Measurements from ENCODE around the gene C10orf90.

Gene C10orf90

DNA sequence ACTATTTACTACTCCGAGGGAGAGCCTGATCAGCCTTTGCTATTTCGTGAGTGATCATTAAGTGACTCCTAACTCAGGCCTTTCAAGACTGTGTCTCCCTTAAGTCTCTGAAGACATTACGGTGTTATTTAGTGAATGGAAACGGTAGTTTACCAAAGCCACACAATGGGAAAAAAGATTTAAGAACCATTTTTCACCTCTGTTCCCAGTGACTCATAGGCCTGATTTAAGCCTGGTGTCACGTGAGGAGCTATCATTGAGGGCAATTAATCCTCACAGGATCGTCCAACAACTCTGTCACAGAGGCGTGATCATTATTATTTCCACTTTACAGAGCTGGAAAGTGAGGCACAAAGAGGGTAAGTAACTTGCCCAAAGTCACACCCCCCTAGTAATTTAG, 20.3 kb downstream of the C10orf90 start:
- TF ChIP-seq, protein P1, sequence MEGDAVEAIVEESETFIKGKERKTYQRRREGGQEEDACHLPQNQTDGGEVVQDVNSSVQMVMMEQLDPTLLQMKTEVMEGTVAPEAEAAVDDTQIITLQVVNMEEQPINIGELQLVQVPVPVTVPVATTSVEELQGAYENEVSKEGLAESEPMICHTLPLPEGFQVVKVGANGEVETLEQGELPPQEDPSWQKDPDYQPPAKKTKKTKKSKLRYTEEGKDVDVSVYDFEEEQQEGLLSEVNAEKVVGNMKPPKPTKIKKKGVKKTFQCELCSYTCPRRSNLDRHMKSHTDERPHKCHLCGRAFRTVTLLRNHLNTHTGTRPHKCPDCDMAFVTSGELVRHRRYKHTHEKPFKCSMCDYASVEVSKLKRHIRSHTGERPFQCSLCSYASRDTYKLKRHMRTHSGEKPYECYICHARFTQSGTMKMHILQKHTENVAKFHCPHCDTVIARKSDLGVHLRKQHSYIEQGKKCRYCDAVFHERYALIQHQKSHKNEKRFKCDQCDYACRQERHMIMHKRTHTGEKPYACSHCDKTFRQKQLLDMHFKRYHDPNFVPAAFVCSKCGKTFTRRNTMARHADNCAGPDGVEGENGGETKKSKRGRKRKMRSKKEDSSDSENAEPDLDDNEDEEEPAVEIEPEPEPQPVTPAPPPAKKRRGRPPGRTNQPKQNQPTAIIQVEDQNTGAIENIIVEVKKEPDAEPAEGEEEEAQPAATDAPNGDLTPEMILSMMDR (IDR thresholded peaks at IDR 0.05; ENCODE audit: borderline replicate concordance, control extremely low read depth, extremely low read depth, insufficient read depth, missing control alignments), result no peak
- in situ Hi-C loops (cut with MboI; ENCODE audit: low sequenced_read_pairs, unreplicated experiment), result no loop called here

DNA sequence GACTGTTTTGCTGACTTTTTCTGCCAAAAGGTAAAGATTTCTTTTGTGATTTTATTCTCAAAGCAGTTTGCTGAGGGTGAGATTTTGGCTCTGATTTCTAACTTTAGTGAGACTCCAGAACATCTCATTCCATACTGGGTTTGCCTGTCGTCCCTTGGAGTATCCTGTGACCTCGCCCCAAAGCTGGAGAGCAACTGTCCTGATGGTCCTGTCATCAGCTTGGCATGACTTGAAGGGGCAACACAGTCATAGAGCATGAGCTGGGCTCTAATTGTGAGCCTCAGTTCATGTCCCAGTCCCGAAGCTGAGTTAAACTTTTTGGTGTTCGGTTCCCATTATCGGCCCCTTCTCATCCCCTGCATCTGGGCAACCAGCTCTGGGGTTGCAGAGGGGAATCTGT, 23.4 kb downstream of the C10orf90 start:
- TF ChIP-seq, protein P1 (IDR thresholded peaks at IDR 0.05; ENCODE audit: borderline replicate concordance, control extremely low read depth, extremely low read depth, insufficient read depth, missing control alignments), result no peak
- in situ Hi-C loops (cut with MboI; ENCODE audit: low sequenced_read_pairs, unreplicated experiment), result no loop called here
- no peak for DNase-seq (ENCODE audit: low spot score)

More for the DNA sequence above, 20.3 kb downstream of the C10orf90 start:
- no peak for DNase-seq (ENCODE audit: low spot score)

DNA sequence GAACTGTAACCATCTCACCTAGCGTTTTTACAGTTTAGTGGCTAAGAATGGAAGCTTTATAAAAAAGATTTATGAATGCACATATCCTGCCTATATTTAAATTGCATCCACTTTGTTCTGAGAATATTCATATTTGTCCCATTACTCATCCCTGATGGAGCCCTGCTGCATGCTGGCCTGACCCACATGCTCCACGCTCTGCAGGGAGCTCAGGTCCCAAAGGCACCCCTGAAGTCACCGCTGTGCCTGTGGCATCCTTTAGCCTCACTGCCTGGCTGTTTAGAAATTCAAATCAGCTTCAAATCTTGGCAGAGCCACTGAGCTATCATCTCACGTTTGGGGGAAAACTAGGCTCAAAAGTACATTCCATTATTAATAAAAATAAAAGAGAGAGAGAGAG, 24.4 kb downstream of the C10orf90 start:
- no peak for DNase-seq (ENCODE audit: low spot score)
- TF ChIP-seq, protein P1 (IDR thresholded peaks at IDR 0.05; ENCODE audit: borderline replicate concordance, control extremely low read depth, extremely low read depth, insufficient read depth, missing control alignments), result no peak
- in situ Hi-C loops (cut with MboI; ENCODE audit: low sequenced_read_pairs, unreplicated experiment), result no loop called here

DNA sequence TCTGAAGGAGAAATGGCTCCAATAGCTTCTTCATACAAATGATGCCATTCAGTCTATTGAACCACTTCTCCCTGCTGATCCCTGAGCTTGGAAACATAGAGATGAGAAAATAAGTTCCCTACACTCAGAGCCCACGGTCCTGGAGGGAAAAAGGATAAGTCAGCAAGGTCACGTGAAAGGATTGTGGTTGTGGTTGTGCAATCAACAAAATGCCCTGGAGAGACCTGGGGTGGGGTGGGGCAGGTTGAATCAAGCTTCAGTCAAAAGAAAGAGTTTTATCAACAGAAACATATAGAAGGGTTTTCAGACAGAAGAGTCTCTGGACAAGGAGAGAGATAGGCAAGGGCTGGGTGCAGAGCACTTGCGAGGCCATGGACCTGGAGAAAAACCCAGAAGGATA, 30.1 kb downstream of the C10orf90 start:
- in situ Hi-C loops (cut with MboI; ENCODE audit: low sequenced_read_pairs, unreplicated experiment), result no loop called here
- DNase-seq (ENCODE audit: low spot score), result no peak
- TF ChIP-seq, protein P1 (IDR thresholded peaks at IDR 0.05; ENCODE audit: borderline replicate concordance, control extremely low read depth, extremely low read depth, insufficient read depth, missing control alignments), result no peak

DNA sequence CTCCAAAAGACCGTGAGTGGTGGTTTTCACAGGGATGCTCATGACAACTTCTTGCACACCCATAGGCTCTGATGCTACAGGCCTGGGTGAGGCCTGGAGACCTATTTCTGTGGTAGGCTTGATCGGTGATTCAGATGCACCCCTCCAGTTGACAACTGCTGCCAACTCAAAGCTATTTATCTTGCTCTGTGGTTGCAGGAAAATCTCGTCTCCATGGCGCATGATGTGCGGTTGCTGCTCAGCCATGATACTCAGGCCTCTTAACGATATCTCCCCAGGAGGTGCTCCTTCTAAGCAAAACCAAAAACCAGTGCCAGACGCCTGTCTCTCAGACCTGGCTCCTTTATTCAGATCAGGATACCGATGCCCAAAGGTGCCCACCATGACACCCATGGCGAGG, 31.4 kb downstream of the C10orf90 start:
- in situ Hi-C loops (cut with MboI; ENCODE audit: low sequenced_read_pairs, unreplicated experiment), result no loop called here
- TF ChIP-seq, protein P1 (IDR thresholded peaks at IDR 0.05; ENCODE audit: borderline replicate concordance, control extremely low read depth, extremely low read depth, insufficient read depth, missing control alignments), result no peak
- no peak for DNase-seq (ENCODE audit: low spot score)

DNA sequence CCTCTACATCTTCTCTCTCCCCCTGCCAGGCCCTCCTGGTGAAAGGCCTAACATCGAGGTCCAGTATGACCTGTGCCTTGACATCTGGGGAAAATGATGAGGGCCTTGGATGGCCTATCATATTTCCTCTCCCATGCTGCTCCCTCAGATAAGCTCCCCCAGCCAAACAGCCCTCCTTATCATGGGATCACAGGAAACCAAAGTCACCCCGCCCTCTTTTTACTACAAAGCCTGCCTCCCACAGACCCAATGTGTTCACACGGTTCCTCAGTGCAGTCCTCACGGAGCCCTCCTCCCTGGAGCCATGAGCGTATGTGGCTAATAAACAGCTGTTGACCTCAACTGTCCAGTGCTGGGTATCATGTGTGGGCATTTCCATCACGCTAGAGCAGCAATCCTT, 32.0 kb downstream of the C10orf90 start:
- TF ChIP-seq, protein P1 (IDR thresholded peaks at IDR 0.05; ENCODE audit: borderline replicate concordance, control extremely low read depth, extremely low read depth, insufficient read depth, missing control alignments), result no peak
- no peak for DNase-seq (ENCODE audit: low spot score)
- in situ Hi-C loops (cut with MboI; ENCODE audit: low sequenced_read_pairs, unreplicated experiment), result no loop called here

DNA sequence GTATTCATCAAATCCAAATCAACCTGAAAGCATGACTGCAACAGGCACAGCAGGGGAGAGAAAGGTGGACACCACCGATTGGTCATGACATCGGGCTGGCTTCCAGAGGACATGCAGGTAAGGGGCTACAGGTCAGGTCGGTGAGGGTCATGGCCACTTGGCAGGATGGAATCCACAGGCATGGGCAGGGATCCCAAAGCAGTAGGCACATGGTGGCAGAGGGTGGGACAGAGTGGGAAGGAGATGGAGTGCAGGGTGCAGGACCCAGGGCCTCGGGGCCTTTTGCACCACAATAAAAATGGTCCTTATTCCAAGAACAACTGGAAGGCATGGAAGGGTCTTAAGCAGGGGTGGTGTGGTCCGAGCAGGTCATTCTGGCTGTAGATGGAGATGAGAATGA, 33.0 kb downstream of the C10orf90 start:
- TF ChIP-seq, protein P1 (IDR thresholded peaks at IDR 0.05; ENCODE audit: borderline replicate concordance, control extremely low read depth, extremely low read depth, insufficient read depth, missing control alignments), result no peak
- no peak for DNase-seq (ENCODE audit: low spot score)
- in situ Hi-C loops (cut with MboI; ENCODE audit: low sequenced_read_pairs, unreplicated experiment), result no loop called here
